ENCODE results near the gene BBS9.

BBS9 gene

GRCh38 chr7:33128990-33129805, at the start of gene BBS9:
TSS of gene BBS9 (plus strand) at chr7:33129564. CDS start at chr7:33146253, 16,689 bp downstream.
- Histone ChIP-seq H3K79me2 (ENCODE audit: low read length) (no peaks in the 10 kb centered on the region), H3K4me1 (ENCODE audit: low read length) (peaks cover 5% of the 10 kb centered on the region; the same call in 1 of the 2 replicates), H2AFZ (ENCODE audit: low read length) (peak within 1 kb of the TSS; percentile 96), H3K9me2 (replicated peaks; ENCODE audit: insufficient read depth, low read length) (no peaks in the 10 kb centered on the region), H4K20me1 (ENCODE audit: insufficient read depth, low read length) (no peaks in the 10 kb centered on the region), H3K4me3 (ENCODE audit: low read length) (peak within 1 kb of the TSS; percentile 85), H3K36me3 (replicated peaks; ENCODE audit: insufficient read depth, low read length) (no peaks in the 10 kb centered on the region), H3K27ac (ENCODE audit: low read length) (peak within 1 kb of the TSS; percentile 63; the same call in 1 of the 2 replicates), H3K9me3 (replicated peaks; ENCODE audit: insufficient read depth, low read length) (no peaks in the 10 kb centered on the region), H3F3A (ENCODE audit: insufficient read depth, low read length) (peaks cover 3% of the 10 kb centered on the region; the same call in 1 of the 2 replicates), H3K4me2 (ENCODE audit: low read depth, low read length) (peak within 1 kb of the TSS; percentile 75), H3K27me3 (replicated peaks; ENCODE audit: insufficient read depth, low read length) (no peaks in the 10 kb centered on the region), H3K9ac (ENCODE audit: low read length) (peak within 1 kb of the TSS; percentile 69; the same call in 1 of the 2 replicates)
- peak; percentile 96 for DNase-seq
- no peak for TF ChIP-seq EZH2 (optimal IDR thresholded peaks at IDR 0.05; ENCODE audit: low read depth, low read length)
- TF ChIP-seq CTCF (IDR thresholded peaks at IDR 0.05; ENCODE audit: low read length): no peak; the same call in 1 of the 2 replicates
- no peak for TF ChIP-seq EZH2phosphoT487 (IDR thresholded peaks at IDR 0.05; ENCODE audit: low read length)

- no peak overlapping the region for H3K4me3 ChIP-seq (ENCODE audit: low read length)
- H3K27ac ChIP-seq (ENCODE audit: low read length): no peak overlapping the region
- H2AFZ ChIP-seq (ENCODE audit: low read length): no peak overlapping the region
- TF ChIP-seq CTCF (IDR thresholded peaks at IDR 0.05; ENCODE audit: low read length): no peak
- no peak for TF ChIP-seq EZH2phosphoT487 (IDR thresholded peaks at IDR 0.05; ENCODE audit: low read length)
- no peak for TF ChIP-seq EZH2 (optimal IDR thresholded peaks at IDR 0.05; ENCODE audit: low read depth, low read length)
- H3K4me1 ChIP-seq (ENCODE audit: low read length): peaks cover 8% of the 10 kb centered on the region
- H3K9me3 ChIP-seq (replicated peaks; ENCODE audit: insufficient read depth, low read length): no peaks in the 10 kb centered on the region
- H3K9ac ChIP-seq (ENCODE audit: low read length): no peak overlapping the region
- no peaks in the 10 kb centered on the region for H3K36me3 ChIP-seq (replicated peaks; ENCODE audit: insufficient read depth, low read length)
- H4K20me1 ChIP-seq (ENCODE audit: insufficient read depth, low read length): no peaks in the 10 kb centered on the region
- no peaks in the 10 kb centered on the region for H3K9me2 ChIP-seq (replicated peaks; ENCODE audit: insufficient read depth, low read length)
- no peaks in the 10 kb centered on the region for H3F3A ChIP-seq (ENCODE audit: insufficient read depth, low read length)
- no peak overlapping the region for H3K4me2 ChIP-seq (ENCODE audit: low read depth, low read length)
- DNase-seq: no peak
- H3K79me2 ChIP-seq (ENCODE audit: low read length): no peaks in the 10 kb centered on the region
- no peaks in the 10 kb centered on the region for H3K27me3 ChIP-seq (replicated peaks; ENCODE audit: insufficient read depth, low read length)
Measured at GRCh38 chr7:33079763-33080690, 49.3 kb upstream of the BBS9 start.

GRCh38 chr7:33087356-33087755, 42.0 kb upstream of the BBS9 start:
- Histone ChIP-seq H3K4me1 (ENCODE audit: low read length) (no peaks in the 10 kb centered on the region), H3K9ac (ENCODE audit: low read length) (no peak overlapping the region), H3K79me2 (ENCODE audit: low read length) (no peaks in the 10 kb centered on the region), H2AFZ (ENCODE audit: low read length) (no peak overlapping the region), H3K27me3 (replicated peaks; ENCODE audit: insufficient read depth, low read length) (no peaks in the 10 kb centered on the region), H3K27ac (ENCODE audit: low read length) (no peak overlapping the region), H3K9me3 (replicated peaks; ENCODE audit: insufficient read depth, low read length) (no peaks in the 10 kb centered on the region), H3K4me3 (ENCODE audit: low read length) (no peak overlapping the region), H3K36me3 (replicated peaks; ENCODE audit: insufficient read depth, low read length) (no peaks in the 10 kb centered on the region), H3K9me2 (replicated peaks; ENCODE audit: insufficient read depth, low read length) (no peaks in the 10 kb centered on the region), H4K20me1 (ENCODE audit: insufficient read depth, low read length) (no peaks in the 10 kb centered on the region), H3K4me2 (ENCODE audit: low read depth, low read length) (no peak overlapping the region), H3F3A (ENCODE audit: insufficient read depth, low read length) (no peaks in the 10 kb centered on the region)
- DNase-seq: no peak
- TF ChIP-seq CTCF (IDR thresholded peaks at IDR 0.05; ENCODE audit: low read length) (no peak), EZH2 (optimal IDR thresholded peaks at IDR 0.05; ENCODE audit: low read depth, low read length) (no peak), EZH2phosphoT487 (IDR thresholded peaks at IDR 0.05; ENCODE audit: low read length) (no peak)
